Measurements from ENCODE around the gene BRSK2.

BRSK2 gene

GRCh38 chr11:1452744-1453143, 63.0 kb downstream of the BRSK2 start:
- no CpG with 5 or more reads among the region's 13 CpGs for WGBS (ENCODE audit: insufficient coverage, insufficient read length)
- H3K27me3 ChIP-seq (ENCODE audit: control insufficient read depth, insufficient read depth, low read length), result no peaks in the 10 kb centered on the region

GRCh38 chr11:1453611-1454034, 63.9 kb downstream of the BRSK2 start:
- WGBS (ENCODE audit: insufficient coverage, insufficient read length), result no CpG with 5 or more reads among the region's 17 CpGs
- DNase-seq (ENCODE audit: low read depth, low spot score), result no peak
- peaks cover 13% of the 10 kb centered on the region for H3K36me3 ChIP-seq (ENCODE audit: control insufficient read depth, insufficient read depth, low read length)
- H3K4me1 ChIP-seq (ENCODE audit: control insufficient read depth, insufficient read depth, low read length), result no peaks in the 10 kb centered on the region; the same call in 1 of the 2 replicates
- H3K4me3 ChIP-seq (ENCODE audit: low read length), result no peak overlapping the region
- H3K27me3 ChIP-seq (ENCODE audit: control insufficient read depth, insufficient read depth, low read length), result no peaks in the 10 kb centered on the region
- H3K27ac ChIP-seq (ENCODE audit: low read length), result no peak overlapping the region
- no peaks in the 10 kb centered on the region for H3K9me3 ChIP-seq (ENCODE audit: control insufficient read depth, insufficient read depth, low read length)

More at GRCh38 chr11:1452744-1453143, 63.0 kb downstream of the BRSK2 start:
- DNase-seq (ENCODE audit: low read depth, low spot score), result no peak
- Histone ChIP-seq H3K36me3 (ENCODE audit: control insufficient read depth, insufficient read depth, low read length) (peaks cover 13% of the 10 kb centered on the region), H3K27ac (ENCODE audit: low read length) (no peak overlapping the region), H3K4me3 (ENCODE audit: low read length) (no peak overlapping the region), H3K9me3 (ENCODE audit: control insufficient read depth, insufficient read depth, low read length) (no peaks in the 10 kb centered on the region), H3K4me1 (ENCODE audit: control insufficient read depth, insufficient read depth, low read length) (no peaks in the 10 kb centered on the region)

GRCh38 chr11:1454576-1454975, 64.8 kb downstream of the BRSK2 start:
- no peaks in the 10 kb centered on the region for H3K9me3 ChIP-seq (ENCODE audit: control insufficient read depth, insufficient read depth, low read length)
- H3K36me3 ChIP-seq (ENCODE audit: control insufficient read depth, insufficient read depth, low read length), result peaks cover 13% of the 10 kb centered on the region
- no peak overlapping the region for H3K27ac ChIP-seq (ENCODE audit: low read length)
- no peaks in the 10 kb centered on the region for H3K27me3 ChIP-seq (ENCODE audit: control insufficient read depth, insufficient read depth, low read length)
- no CpG with 5 or more reads among the region's 21 CpGs for WGBS (ENCODE audit: insufficient coverage, insufficient read length)
- DNase-seq (ENCODE audit: low read depth, low spot score), result no peak
- no peaks in the 10 kb centered on the region; the same call in 1 of the 2 replicates for H3K4me1 ChIP-seq (ENCODE audit: control insufficient read depth, insufficient read depth, low read length)
- no peak overlapping the region for H3K4me3 ChIP-seq (ENCODE audit: low read length)

GRCh38 chr11:1455032-1455762, 65.5 kb downstream of the BRSK2 start:
- H3K9me3 ChIP-seq (ENCODE audit: control insufficient read depth, insufficient read depth, low read length), result no peaks in the 10 kb centered on the region
- WGBS (ENCODE audit: insufficient coverage, insufficient read length), result no CpG with 5 or more reads among the region's 24 CpGs
- no peak for DNase-seq (ENCODE audit: low read depth, low spot score)
- H3K36me3 ChIP-seq (ENCODE audit: control insufficient read depth, insufficient read depth, low read length), result peaks cover 13% of the 10 kb centered on the region
- H3K27me3 ChIP-seq (ENCODE audit: control insufficient read depth, insufficient read depth, low read length), result no peaks in the 10 kb centered on the region
- no peaks in the 10 kb centered on the region; the same call in 1 of the 2 replicates for H3K4me1 ChIP-seq (ENCODE audit: control insufficient read depth, insufficient read depth, low read length)
- no peak overlapping the region for H3K27ac ChIP-seq (ENCODE audit: low read length)
- H3K4me3 ChIP-seq (ENCODE audit: low read length), result no peak overlapping the region

- Histone ChIP-seq H3K4me1 (ENCODE audit: control insufficient read depth, insufficient read depth, low read length) (no peaks in the 10 kb centered on the region; the same call in 1 of the 2 replicates), H3K36me3 (ENCODE audit: control insufficient read depth, insufficient read depth, low read length) (peaks cover 13% of the 10 kb centered on the region), H3K27me3 (ENCODE audit: control insufficient read depth, insufficient read depth, low read length) (no peaks in the 10 kb centered on the region), H3K4me3 (ENCODE audit: low read length) (no peak overlapping the region), H3K27ac (ENCODE audit: low read length) (no peak overlapping the region), H3K9me3 (ENCODE audit: control insufficient read depth, insufficient read depth, low read length) (no peaks in the 10 kb centered on the region)
- WGBS (ENCODE audit: insufficient coverage, insufficient read length), result no CpG with 5 or more reads among the region's 5 CpGs
- no peak for DNase-seq (ENCODE audit: low read depth, low spot score)
Observed at GRCh38 chr11:1455763-1456060, 66.0 kb downstream of the BRSK2 start.

- H3K4me1 ChIP-seq (ENCODE audit: control insufficient read depth, insufficient read depth, low read length), result no peaks in the 10 kb centered on the region; the same call in 1 of the 2 replicates
- WGBS (ENCODE audit: insufficient coverage, insufficient read length), result no CpG with 5 or more reads among the region's 22 CpGs
- H3K9me3 ChIP-seq (ENCODE audit: control insufficient read depth, insufficient read depth, low read length), result no peaks in the 10 kb centered on the region
- H3K27ac ChIP-seq (ENCODE audit: low read length), result no peak overlapping the region
- no peak overlapping the region for H3K4me3 ChIP-seq (ENCODE audit: low read length)
- H3K36me3 ChIP-seq (ENCODE audit: control insufficient read depth, insufficient read depth, low read length), result peaks cover 13% of the 10 kb centered on the region
- H3K27me3 ChIP-seq (ENCODE audit: control insufficient read depth, insufficient read depth, low read length), result no peaks in the 10 kb centered on the region
- no peak for DNase-seq (ENCODE audit: low read depth, low spot score)
Observed at GRCh38 chr11:1456176-1456575, 66.4 kb downstream of the BRSK2 start.

GRCh38 chr11:1456596-1457325, 67.0 kb downstream of the BRSK2 start:
- Histone ChIP-seq H3K27ac (ENCODE audit: low read length) (no peak overlapping the region), H3K27me3 (ENCODE audit: control insufficient read depth, insufficient read depth, low read length) (no peaks in the 10 kb centered on the region), H3K4me1 (ENCODE audit: control insufficient read depth, insufficient read depth, low read length) (no peaks in the 10 kb centered on the region; the same call in 1 of the 2 replicates), H3K9me3 (ENCODE audit: control insufficient read depth, insufficient read depth, low read length) (no peaks in the 10 kb centered on the region), H3K4me3 (ENCODE audit: low read length) (no peak overlapping the region), H3K36me3 (ENCODE audit: control insufficient read depth, insufficient read depth, low read length) (peaks cover 11% of the 10 kb centered on the region)
- DNase-seq (ENCODE audit: low read depth, low spot score), result no peak
- WGBS (ENCODE audit: insufficient coverage, insufficient read length), result no CpG with 5 or more reads among the region's 44 CpGs

- no peak for DNase-seq (ENCODE audit: low read depth, low spot score)
- WGBS (ENCODE audit: insufficient coverage, insufficient read length), result no CpG with 5 or more reads among the region's 13 CpGs
- Histone ChIP-seq H3K4me3 (ENCODE audit: low read length) (no peak overlapping the region), H3K36me3 (ENCODE audit: control insufficient read depth, insufficient read depth, low read length) (peaks cover 9% of the 10 kb centered on the region; the same call in 1 of the 2 replicates), H3K9me3 (ENCODE audit: control insufficient read depth, insufficient read depth, low read length) (no peaks in the 10 kb centered on the region), H3K27ac (ENCODE audit: low read length) (no peak overlapping the region), H3K4me1 (ENCODE audit: control insufficient read depth, insufficient read depth, low read length) (no peaks in the 10 kb centered on the region; the same call in 1 of the 2 replicates), H3K27me3 (ENCODE audit: control insufficient read depth, insufficient read depth, low read length) (no peaks in the 10 kb centered on the region)
Observed at GRCh38 chr11:1457326-1457680, 67.6 kb downstream of the BRSK2 start.

- Histone ChIP-seq H3K4me3 (ENCODE audit: low read length) (no peak overlapping the region), H3K27me3 (ENCODE audit: control insufficient read depth, insufficient read depth, low read length) (no peaks in the 10 kb centered on the region), H3K4me1 (ENCODE audit: control insufficient read depth, insufficient read depth, low read length) (no peaks in the 10 kb centered on the region; the same call in 1 of the 2 replicates), H3K36me3 (ENCODE audit: control insufficient read depth, insufficient read depth, low read length) (peaks cover 9% of the 10 kb centered on the region; the same call in 1 of the 2 replicates), H3K27ac (ENCODE audit: low read length) (no peak overlapping the region), H3K9me3 (ENCODE audit: control insufficient read depth, insufficient read depth, low read length) (no peaks in the 10 kb centered on the region)
- DNase-seq (ENCODE audit: low read depth, low spot score), result no peak
- no CpG with 5 or more reads among the region's 18 CpGs for WGBS (ENCODE audit: insufficient coverage, insufficient read length)
Observed at GRCh38 chr11:1457856-1458255, 68.1 kb downstream of the BRSK2 start.

GRCh38 chr11:1458340-1459218, 68.8 kb downstream of the BRSK2 start:
- no CpG with 5 or more reads among the region's 18 CpGs for WGBS (ENCODE audit: insufficient coverage, insufficient read length)
- peaks cover 8% of the 10 kb centered on the region; the same call in 1 of the 2 replicates for H3K36me3 ChIP-seq (ENCODE audit: control insufficient read depth, insufficient read depth, low read length)
- H3K4me1 ChIP-seq (ENCODE audit: control insufficient read depth, insufficient read depth, low read length), result no peaks in the 10 kb centered on the region; the same call in 1 of the 2 replicates
- no peak overlapping the region for H3K4me3 ChIP-seq (ENCODE audit: low read length)
- no peaks in the 10 kb centered on the region for H3K9me3 ChIP-seq (ENCODE audit: control insufficient read depth, insufficient read depth, low read length)
- no peak for DNase-seq (ENCODE audit: low read depth, low spot score)
- H3K27me3 ChIP-seq (ENCODE audit: control insufficient read depth, insufficient read depth, low read length), result no peaks in the 10 kb centered on the region
- no peak overlapping the region for H3K27ac ChIP-seq (ENCODE audit: low read length)

Data from iPS DF 6.9 (cell line).